ENCODE data around the gene ITM2C. TPM values are rescaled to one million over a fixed set of nuclear protein-coding genes. Genes with fewer than 3 reads are reported as not detected.

ITM2C gene
- total RNA-seq, 2 experiments from 2014 or later, result 29.6 to 32.9 TPM

GRCh38 chr2:230919681-230920080 lies 54.9 kb downstream of the ITM2C start:
- peaks cover 78% of the 10 kb centered on the region for H3K4me1 Mint-ChIP-seq
- ATAC-seq (peak; percentile 24), DNase-seq (no peak)
- H3K36me3 Mint-ChIP-seq (ENCODE audit: low read depth), result peaks cover 2% of the 10 kb centered on the region
- POLR2A ChIA-PET, result no interaction called here
- H3K9me3 Mint-ChIP-seq (ENCODE audit: low read depth), result no peaks in the 10 kb centered on the region
- H3K4me3 Mint-ChIP-seq, result peak overlapping the region; percentile 50
- H3K27me3 Mint-ChIP-seq, result peaks cover 5% of the 10 kb centered on the region
- intact Hi-C loops (cut with DNase I, micrococcal nuclease), result loop anchor here (1.0 to 5.0 kb wide), 4 partner anchors 14 to 262 kb away; partner anchors contain the start of gene PSMD1 (in 1 of the 2)
- CTCF ChIA-PET, result interaction anchor here (0.8 to 2.2 kb wide), 5 partner anchors 14 to 68 kb away, joined by 3 to 9 read pairs (median 4); no protein-coding TSS in a partner anchor
- H3K27ac Mint-ChIP-seq, result peak overlapping the region; percentile 77

- Mint-ChIP-seq H3K4me3 (peak overlapping the region; percentile 50), H3K36me3 (ENCODE audit: low read depth) (peaks cover 2% of the 10 kb centered on the region), H3K27ac (peak overlapping the region; percentile 77), H3K4me1 (peaks cover 79% of the 10 kb centered on the region), H3K9me3 (ENCODE audit: low read depth) (no peaks in the 10 kb centered on the region), H3K27me3 (peaks cover 4% of the 10 kb centered on the region)
- DNase-seq (peak; percentile 37), ATAC-seq (no peak)
- CTCF ChIA-PET, result interaction anchor here (0.7 to 2.2 kb wide), 7 partner anchors 14 to 68 kb away, joined by 3 to 9 read pairs (median 4); no protein-coding TSS in a partner anchor
- intact Hi-C loops (cut with DNase I, micrococcal nuclease), result loop anchor here (5.0 kb wide), 3 partner anchors 37 to 263 kb away; partner anchors contain the start of gene PSMD1 (in 1 of the 2)
- POLR2A ChIA-PET, result no interaction called here
Measured at GRCh38 chr2:230920167-230920566, 55.4 kb downstream of the ITM2C start.

- CTCF ChIA-PET, result interaction anchor here (0.6 to 2.2 kb wide), 6 partner anchors 16 to 73 kb away, joined by 3 to 9 read pairs (median 3); no protein-coding TSS in a partner anchor
Measured at GRCh38 chr2:230921806-230922595, 57.3 kb downstream of the ITM2C start.

GRCh38 chr2:230922951-230923717 lies 58.4 kb downstream of the ITM2C start:
- Mint-ChIP-seq H3K27ac (peak overlapping the region; percentile 95), H3K4me3 (peak overlapping the region; percentile 76), H3K27me3 (peaks cover 4% of the 10 kb centered on the region), H3K36me3 (ENCODE audit: low read depth) (no peaks in the 10 kb centered on the region), H3K9me3 (ENCODE audit: low read depth) (no peaks in the 10 kb centered on the region), H3K4me1 (peaks cover 78% of the 10 kb centered on the region)
- CTCF ChIA-PET, result interaction anchor here (1.0 to 2.2 kb wide), 5 partner anchors 13 to 56 kb away, joined by 3 to 8 read pairs (median 4); no protein-coding TSS in a partner anchor
- no peak for DNase-seq
- intact Hi-C loops (cut with DNase I, micrococcal nuclease), result loop anchor here (5.0 kb wide), 3 partner anchors 34 to 266 kb away; partner anchors contain the start of gene PSMD1 (in 1 of the 2)
- POLR2A ChIA-PET, result no interaction called here
- ATAC-seq, result no peak

More at GRCh38 chr2:230921806-230922595, 57.3 kb downstream of the ITM2C start:
- ATAC-seq, result no peak
- peaks cover 4% of the 10 kb centered on the region for H3K27me3 Mint-ChIP-seq
- POLR2A ChIA-PET, result no interaction called here
- peaks cover 76% of the 10 kb centered on the region for H3K4me1 Mint-ChIP-seq
- peak overlapping the region; percentile 8 for H3K4me3 Mint-ChIP-seq
- intact Hi-C loops (cut with DNase I, micrococcal nuclease), result loop anchor here (5.0 kb wide), 3 partner anchors 35 to 265 kb away; partner anchors contain the start of gene PSMD1 (in 1 of the 2)
- peak overlapping the region; percentile 40 for H3K27ac Mint-ChIP-seq
- no peaks in the 10 kb centered on the region for H3K36me3 Mint-ChIP-seq (ENCODE audit: low read depth)
- no peak for DNase-seq
- H3K9me3 Mint-ChIP-seq (ENCODE audit: low read depth), result no peaks in the 10 kb centered on the region

- peak overlapping the region; percentile 95 for H3K27ac Mint-ChIP-seq
- H3K9me3 Mint-ChIP-seq (ENCODE audit: low read depth), result no peaks in the 10 kb centered on the region
- H3K4me3 Mint-ChIP-seq, result peak overlapping the region; percentile 76
- H3K4me1 Mint-ChIP-seq, result peaks cover 69% of the 10 kb centered on the region
- DNase-seq (no peak), ATAC-seq (peak; percentile 2)
- H3K27me3 Mint-ChIP-seq, result peaks cover 4% of the 10 kb centered on the region
- no peaks in the 10 kb centered on the region for H3K36me3 Mint-ChIP-seq (ENCODE audit: low read depth)
- intact Hi-C loops (cut with DNase I, micrococcal nuclease), result loop anchor here (1.0 to 5.0 kb wide), 8 partner anchors 19 to 267 kb away; partner anchors contain the start of genes ITM2C (in 1 of the 2) and PSMD1 (in 1 of the 2)
- POLR2A ChIA-PET, result interaction anchor here (0.7 to 1.6 kb wide), 4 partner anchors 19 to 63 kb away, joined by 3 to 12 read pairs (median 4); no protein-coding TSS in a partner anchor
- CTCF ChIA-PET, result interaction anchor here (0.7 to 4.4 kb wide), 24 partner anchors 10 to 107 kb away, joined by 3 to 27 read pairs (median 5); no protein-coding TSS in a partner anchor
Measured at GRCh38 chr2:230924092-230924469, 59.3 kb downstream of the ITM2C start.

GRCh38 chr2:230924470-230925341 lies 60.0 kb downstream of the ITM2C start, which contains the start of gene GPR55:
Gene GPR55, minus strand, starts transcription at chr2:230925242. Its CDS starts 14,280 bp downstream, at chr2:230910962.
- Mint-ChIP-seq H3K4me1 (peaks cover 66% of the 10 kb centered on the region), H3K27ac (peak within 1 kb of the TSS; percentile 95), H3K4me3 (peak within 1 kb of the TSS; percentile 76), H3K36me3 (ENCODE audit: low read depth) (no peaks in the 10 kb centered on the region), H3K9me3 (ENCODE audit: low read depth) (no peaks in the 10 kb centered on the region), H3K27me3 (peaks cover 4% of the 10 kb centered on the region)
- intact Hi-C loops (cut with DNase I, micrococcal nuclease), result loop anchor here (1.0 to 5.0 kb wide), 10 partner anchors 19 to 267 kb away; partner anchors contain the start of genes ITM2C (in 1 of the 2) and PSMD1 (in 1 of the 2)
- DNase-seq, result peak; percentile 90
- CTCF ChIA-PET, result interaction anchor here (0.7 to 4.4 kb wide), 25 partner anchors 11 to 127 kb away, joined by 3 to 27 read pairs (median 5); no protein-coding TSS in a partner anchor
- POLR2A ChIA-PET, result interaction anchor here (0.7 to 1.6 kb wide), 4 partner anchors 20 to 63 kb away, joined by 3 to 12 read pairs (median 4); no protein-coding TSS in a partner anchor
- ATAC-seq, result peak; percentile 69

GRCh38 chr2:230925443-230925878 lies 60.7 kb downstream of the ITM2C start:
- H3K4me3 Mint-ChIP-seq, result peak overlapping the region; percentile 76
- H3K27me3 Mint-ChIP-seq, result peaks cover 4% of the 10 kb centered on the region
- DNase-seq (peak; percentile 54), ATAC-seq (peak; percentile 8)
- peak overlapping the region; percentile 95 for H3K27ac Mint-ChIP-seq
- peaks cover 58% of the 10 kb centered on the region for H3K4me1 Mint-ChIP-seq
- ChIA-PET CTCF (interaction anchor here (0.8 to 4.4 kb wide), 11 partner anchors 12 to 102 kb away, joined by 3 to 27 read pairs (median 6); no protein-coding TSS in a partner anchor), POLR2A (interaction anchor here (0.6 to 1.6 kb wide), 6 partner anchors 19 to 517 kb away, joined by 3 to 12 read pairs (median 4); no protein-coding TSS in a partner anchor)
- no peaks in the 10 kb centered on the region for H3K9me3 Mint-ChIP-seq (ENCODE audit: low read depth)
- intact Hi-C loops (cut with DNase I, micrococcal nuclease), result loop anchor here in 1 of 2 experiments (1.0 to 2.0 kb wide), 3 partner anchors 32 to 61 kb away; partner anchors contain the start of gene ITM2C
- H3K36me3 Mint-ChIP-seq (ENCODE audit: low read depth), result no peaks in the 10 kb centered on the region

GRCh38 chr2:230925879-230926765 lies 61.4 kb downstream of the ITM2C start:
- DNase-seq, result peak; percentile 77
- H3K36me3 Mint-ChIP-seq (ENCODE audit: low read depth), result no peaks in the 10 kb centered on the region
- H3K27ac Mint-ChIP-seq, result peak overlapping the region; percentile 95
- peaks cover 51% of the 10 kb centered on the region for H3K4me1 Mint-ChIP-seq
- ATAC-seq, result peak; percentile 66
- ChIA-PET POLR2A (interaction anchor here (0.6 to 1.0 kb wide), 6 partner anchors 20 to 516 kb away, joined by 3 to 10 read pairs (median 4); no protein-coding TSS in a partner anchor), CTCF (interaction anchor here (0.7 to 4.4 kb wide), 15 partner anchors 13 to 102 kb away, joined by 3 to 27 read pairs (median 5); no protein-coding TSS in a partner anchor)
- H3K9me3 Mint-ChIP-seq (ENCODE audit: low read depth), result no peaks in the 10 kb centered on the region
- peaks cover 7% of the 10 kb centered on the region for H3K27me3 Mint-ChIP-seq
- H3K4me3 Mint-ChIP-seq, result peak overlapping the region; percentile 76
- intact Hi-C loops (cut with DNase I, micrococcal nuclease), result loop anchor here (1.0 to 2.0 kb wide), 4 partner anchors 31 to 61 kb away; partner anchors contain the start of gene ITM2C (in 1 of the 2)
